Measurements from ENCODE around the gene TRAF3IP1.

Gene TRAF3IP1

GRCh38 chr2:238444242-238444641 is 123.9 kb downstream of the TRAF3IP1 start:
- Histone ChIP-seq H3K36me3 (replicated peaks; ENCODE audit: low read depth, low read length) (peaks cover 20% of the 10 kb centered on the region), H3K27ac (ENCODE audit: low read length) (no peak overlapping the region), H3K4me3 (ENCODE audit: low read length) (no peak overlapping the region), H3K9me3 (ENCODE audit: insufficient read depth, low read length) (no peaks in the 10 kb centered on the region), H3K9ac (ENCODE audit: low read length) (no peak overlapping the region), H2AFZ (ENCODE audit: low read depth, low read length) (no peak overlapping the region), H3K4me1 (ENCODE audit: low read length) (no peaks in the 10 kb centered on the region), H3K27me3 (ENCODE audit: low read depth, low read length) (no peaks in the 10 kb centered on the region), H4K20me1 (ENCODE audit: insufficient read depth, low read length) (no peaks in the 10 kb centered on the region), H3K4me2 (ENCODE audit: low read length) (no peak overlapping the region), H3K79me2 (ENCODE audit: low read length) (peaks cover 29% of the 10 kb centered on the region)
- TF ChIP-seq, protein P1, sequence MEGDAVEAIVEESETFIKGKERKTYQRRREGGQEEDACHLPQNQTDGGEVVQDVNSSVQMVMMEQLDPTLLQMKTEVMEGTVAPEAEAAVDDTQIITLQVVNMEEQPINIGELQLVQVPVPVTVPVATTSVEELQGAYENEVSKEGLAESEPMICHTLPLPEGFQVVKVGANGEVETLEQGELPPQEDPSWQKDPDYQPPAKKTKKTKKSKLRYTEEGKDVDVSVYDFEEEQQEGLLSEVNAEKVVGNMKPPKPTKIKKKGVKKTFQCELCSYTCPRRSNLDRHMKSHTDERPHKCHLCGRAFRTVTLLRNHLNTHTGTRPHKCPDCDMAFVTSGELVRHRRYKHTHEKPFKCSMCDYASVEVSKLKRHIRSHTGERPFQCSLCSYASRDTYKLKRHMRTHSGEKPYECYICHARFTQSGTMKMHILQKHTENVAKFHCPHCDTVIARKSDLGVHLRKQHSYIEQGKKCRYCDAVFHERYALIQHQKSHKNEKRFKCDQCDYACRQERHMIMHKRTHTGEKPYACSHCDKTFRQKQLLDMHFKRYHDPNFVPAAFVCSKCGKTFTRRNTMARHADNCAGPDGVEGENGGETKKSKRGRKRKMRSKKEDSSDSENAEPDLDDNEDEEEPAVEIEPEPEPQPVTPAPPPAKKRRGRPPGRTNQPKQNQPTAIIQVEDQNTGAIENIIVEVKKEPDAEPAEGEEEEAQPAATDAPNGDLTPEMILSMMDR (IDR thresholded peaks at IDR 0.05; ENCODE audit: low read depth, low read length) = no peak
- TF ChIP-seq EZH2phosphoT487 (IDR thresholded peaks at IDR 0.05; ENCODE audit: low read depth) = no peak

DNA sequence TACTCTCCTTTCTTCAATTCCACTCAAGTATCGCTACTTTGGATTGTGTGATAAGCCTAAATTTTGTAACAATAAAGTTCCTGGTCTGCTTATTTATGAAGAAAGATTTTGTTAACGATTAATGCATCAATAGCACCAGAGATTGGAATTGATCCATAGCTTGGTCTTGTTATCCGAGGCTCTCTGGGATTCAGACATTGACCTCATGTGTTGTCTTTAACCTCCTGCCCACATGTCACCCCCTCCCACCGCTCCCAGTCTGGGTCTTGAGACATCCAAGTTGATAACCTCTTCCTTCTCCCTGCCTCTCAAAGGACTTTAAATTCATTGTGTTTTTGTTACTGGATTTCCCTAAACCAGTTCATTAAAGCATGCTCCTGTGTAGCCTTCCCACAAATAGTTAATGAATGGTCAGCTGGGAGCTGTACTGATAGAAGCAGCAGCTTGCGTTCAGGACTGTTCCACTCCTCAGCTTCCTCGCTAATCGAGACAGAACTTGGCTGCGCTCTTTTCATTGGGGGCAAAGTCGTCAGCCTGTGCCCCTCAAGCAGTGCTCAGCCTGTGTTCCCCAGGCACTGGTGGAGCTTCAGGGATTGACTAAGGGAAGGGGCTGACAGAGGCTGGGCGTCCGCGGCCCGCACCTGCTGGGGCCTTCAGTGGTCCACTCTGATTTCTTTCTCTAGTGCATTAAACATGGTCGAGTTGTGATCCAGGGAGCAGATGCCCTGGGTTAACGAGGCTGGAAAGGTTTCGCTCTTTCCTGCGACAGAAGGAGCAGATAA is 125.3 kb downstream of the TRAF3IP1 start:
- Histone ChIP-seq H3K27me3 (ENCODE audit: low read depth, low read length) (no peaks in the 10 kb centered on the region), H3K36me3 (replicated peaks; ENCODE audit: low read depth, low read length) (peaks cover 21% of the 10 kb centered on the region), H3K4me2 (ENCODE audit: low read length) (no peak overlapping the region), H3K4me3 (ENCODE audit: low read length) (no peak overlapping the region), H3K79me2 (ENCODE audit: low read length) (peaks cover 18% of the 10 kb centered on the region), H2AFZ (ENCODE audit: low read depth, low read length) (no peak overlapping the region), H3K4me1 (ENCODE audit: low read length) (no peaks in the 10 kb centered on the region), H3K27ac (ENCODE audit: low read length) (no peak overlapping the region), H4K20me1 (ENCODE audit: insufficient read depth, low read length) (no peaks in the 10 kb centered on the region), H3K9ac (ENCODE audit: low read length) (no peak overlapping the region), H3K9me3 (ENCODE audit: insufficient read depth, low read length) (no peaks in the 10 kb centered on the region)
- TF ChIP-seq, protein P1 (IDR thresholded peaks at IDR 0.05; ENCODE audit: low read depth, low read length) = no peak
- TF ChIP-seq EZH2phosphoT487 (IDR thresholded peaks at IDR 0.05; ENCODE audit: low read depth) = no peak

DNA sequence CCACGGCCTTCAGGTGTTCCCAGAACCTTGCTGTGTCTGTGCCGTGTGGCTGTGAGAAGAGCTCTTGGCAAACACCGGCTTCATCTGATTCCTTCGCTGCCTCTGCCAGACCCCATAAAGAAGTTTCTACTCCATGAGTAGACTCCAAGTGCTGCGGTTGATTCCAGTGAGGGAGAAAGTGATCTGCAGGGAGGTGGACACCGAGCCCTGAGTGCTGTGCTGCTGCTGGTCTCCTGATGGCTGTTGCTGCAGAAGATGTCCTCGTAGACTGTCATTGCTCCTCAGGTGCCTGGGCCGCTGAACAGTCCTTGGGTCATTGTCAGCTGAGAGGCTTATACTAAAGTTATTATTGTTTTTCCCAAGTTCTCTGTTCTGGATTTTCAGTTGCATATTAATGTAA is 126.1 kb downstream of the TRAF3IP1 start:
- H3K4me1 ChIP-seq (ENCODE audit: low read length) = no peaks in the 10 kb centered on the region
- H3K9ac ChIP-seq (ENCODE audit: low read length) = no peak overlapping the region
- no peaks in the 10 kb centered on the region for H3K9me3 ChIP-seq (ENCODE audit: insufficient read depth, low read length)
- no peak overlapping the region for H3K4me3 ChIP-seq (ENCODE audit: low read length)
- H3K27me3 ChIP-seq (ENCODE audit: low read depth, low read length) = no peaks in the 10 kb centered on the region
- TF ChIP-seq, protein P1 (IDR thresholded peaks at IDR 0.05; ENCODE audit: low read depth, low read length) = no peak
- no peak for TF ChIP-seq EZH2phosphoT487 (IDR thresholded peaks at IDR 0.05; ENCODE audit: low read depth)
- H3K27ac ChIP-seq (ENCODE audit: low read length) = no peak overlapping the region
- H3K79me2 ChIP-seq (ENCODE audit: low read length) = peaks cover 12% of the 10 kb centered on the region
- H4K20me1 ChIP-seq (ENCODE audit: insufficient read depth, low read length) = no peaks in the 10 kb centered on the region
- H2AFZ ChIP-seq (ENCODE audit: low read depth, low read length) = no peak overlapping the region
- peaks cover 24% of the 10 kb centered on the region for H3K36me3 ChIP-seq (replicated peaks; ENCODE audit: low read depth, low read length)
- H3K4me2 ChIP-seq (ENCODE audit: low read length) = no peak overlapping the region

DNA sequence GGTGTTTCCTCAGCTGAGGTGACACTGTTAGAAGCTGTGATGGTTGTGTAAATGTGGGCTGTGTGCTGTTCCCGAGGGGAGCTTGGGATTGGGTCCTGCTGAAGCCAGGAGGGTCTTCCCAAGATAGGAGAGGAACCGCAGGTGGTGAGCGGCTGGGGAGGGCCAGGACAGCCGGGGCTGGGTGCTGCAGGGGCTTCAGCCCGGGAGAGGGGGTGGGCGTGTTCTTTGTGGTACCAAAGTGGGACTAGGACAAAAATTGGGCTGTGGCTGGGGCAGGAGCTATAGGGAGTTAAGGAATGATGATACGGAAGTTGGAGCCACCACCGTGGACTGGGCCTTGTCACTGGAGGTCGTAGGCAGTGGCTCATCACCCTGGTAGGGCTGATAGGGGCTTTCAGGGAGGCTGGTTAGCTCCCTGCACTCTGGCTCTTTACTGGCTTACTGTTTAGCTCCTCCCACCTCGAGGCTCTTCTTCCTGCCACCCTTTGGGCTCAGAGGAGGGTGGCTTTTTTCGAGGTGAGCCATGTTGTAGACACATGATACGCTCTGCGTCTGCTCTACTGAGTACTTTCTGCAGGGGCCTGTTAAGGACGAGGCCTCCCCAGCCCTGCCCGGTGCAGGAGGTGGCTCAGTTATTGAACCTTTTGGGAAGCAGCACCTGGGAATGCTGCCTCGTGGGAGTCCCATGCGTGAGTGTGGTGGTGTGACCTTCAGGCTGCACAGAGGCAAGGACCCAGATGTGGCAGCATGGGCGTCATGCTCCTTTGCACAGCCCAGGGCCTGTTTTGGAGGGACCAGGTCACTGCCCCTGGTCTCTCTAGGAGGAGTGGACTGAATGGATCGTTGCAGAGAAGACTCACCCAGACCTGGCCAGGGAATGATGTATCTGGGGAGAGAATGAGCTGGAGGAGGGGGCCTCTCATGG is 128.0 kb downstream of the TRAF3IP1 start:
- H2AFZ ChIP-seq (ENCODE audit: low read depth, low read length) = no peak overlapping the region
- H3K4me3 ChIP-seq (ENCODE audit: low read length) = no peak overlapping the region
- no peaks in the 10 kb centered on the region for H3K9me3 ChIP-seq (ENCODE audit: insufficient read depth, low read length)
- H3K27me3 ChIP-seq (ENCODE audit: low read depth, low read length) = no peaks in the 10 kb centered on the region
- no peaks in the 10 kb centered on the region for H4K20me1 ChIP-seq (ENCODE audit: insufficient read depth, low read length)
- H3K27ac ChIP-seq (ENCODE audit: low read length) = no peak overlapping the region
- peaks cover 36% of the 10 kb centered on the region for H3K36me3 ChIP-seq (replicated peaks; ENCODE audit: low read depth, low read length)
- H3K4me1 ChIP-seq (ENCODE audit: low read length) = no peaks in the 10 kb centered on the region
- H3K79me2 ChIP-seq (ENCODE audit: low read length) = peaks cover 3% of the 10 kb centered on the region; the same call in 1 of the 2 replicates
- TF ChIP-seq, protein P1 (IDR thresholded peaks at IDR 0.05; ENCODE audit: low read depth, low read length) = no peak
- TF ChIP-seq EZH2phosphoT487 (IDR thresholded peaks at IDR 0.05; ENCODE audit: low read depth) = no peak
- H3K9ac ChIP-seq (ENCODE audit: low read length) = no peak overlapping the region
- H3K4me2 ChIP-seq (ENCODE audit: low read length) = no peak overlapping the region

Measured in OCI-LY3 (cell line).